Bladder microvascular endothelial cell (primary cell): ENCODE data around the gene CRYZ. TPM values are rescaled to one million over a fixed set of nuclear protein-coding genes. Genes with fewer than 3 reads are reported as not detected.

Source experiments
- total RNA-seq: library from RNA; depleted of rRNA; stranded (reverse); fragments of >200 nt; gene quantifications from 2 replicates; pipeline ENCODE4 v1.2.3, GENCODE V29; 2014

CRYZ gene
- total RNA-seq = 16.0 and 20.7 TPM in 2 replicates

GRCh38 chr1:74732960-74733603 is at the start of gene CRYZ, which contains the start of gene TYW3:
CRYZ (minus strand) TSS chr1:74733050; CDS start chr1:74724821, 8,229 bp downstream.
TYW3 (plus strand) TSS chr1:74733152; CDS start chr1:74733245, 93 bp downstream.

DNA sequence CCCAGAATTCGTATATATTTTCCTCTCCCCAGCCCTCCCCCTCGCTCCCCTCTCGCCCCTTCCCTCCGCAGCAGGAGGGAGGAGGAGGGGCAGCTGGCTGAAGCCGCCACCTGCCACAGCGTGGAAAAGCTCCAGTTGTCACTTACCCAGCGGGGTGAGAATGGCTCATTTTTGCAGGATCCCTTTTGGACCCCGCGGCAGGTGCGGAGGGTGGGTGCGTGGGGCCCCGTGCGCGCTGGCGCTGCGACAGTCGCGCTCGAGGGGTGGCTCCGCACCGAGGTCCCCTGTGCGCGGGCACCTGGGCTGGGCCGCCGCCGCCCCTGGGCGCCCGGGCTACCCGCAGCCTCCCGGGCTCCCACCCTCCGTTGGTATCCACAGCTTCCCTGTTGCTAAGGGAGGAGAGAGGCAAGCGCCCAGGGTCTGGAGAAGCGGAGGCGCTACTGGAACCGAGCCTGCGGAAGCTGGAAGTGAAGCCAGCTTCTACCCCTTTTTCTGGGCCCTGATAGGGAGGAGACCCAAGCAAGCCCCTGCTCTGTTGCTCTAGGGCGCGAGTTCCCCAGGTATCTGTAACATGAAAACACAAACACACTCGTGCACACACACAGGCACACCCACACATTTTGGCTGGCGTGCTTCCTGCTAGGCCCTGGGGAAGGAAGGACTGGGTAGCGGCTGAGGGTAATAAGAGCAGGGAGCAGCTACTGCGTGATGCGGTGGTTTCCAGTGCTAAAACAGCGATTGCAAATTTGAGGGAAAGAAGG is 59.3 kb downstream of the CRYZ start, which contains the start of gene ERICH3:
Gene ERICH3 (minus strand): TSS at position 442 of the 761 bp plus-strand sequence. CDS start 273 bp downstream, at position 169.

Other genes with a start within 250 kb of the CRYZ start
- gene LRRC53, start 220.4 kb downstream of the CRYZ start, total RNA-seq = not detected in 2 replicates
- gene ERICH3, start 59.3 kb downstream of the CRYZ start, total RNA-seq = not detected in 2 replicates
- 7.4 and 16.6 TPM in 2 replicates for gene TYW3, start 102 bp upstream of the CRYZ start, total RNA-seq